ENCODE measurements around the gene NINJ2. TPM values are rescaled to one million over a fixed set of nuclear protein-coding genes. Genes with fewer than 3 reads are reported as not detected.

Gene NINJ2
- total and polyA plus RNA-seq, 10 donors = 6.6 to 18.8 (median 10.2) TPM

DNA sequence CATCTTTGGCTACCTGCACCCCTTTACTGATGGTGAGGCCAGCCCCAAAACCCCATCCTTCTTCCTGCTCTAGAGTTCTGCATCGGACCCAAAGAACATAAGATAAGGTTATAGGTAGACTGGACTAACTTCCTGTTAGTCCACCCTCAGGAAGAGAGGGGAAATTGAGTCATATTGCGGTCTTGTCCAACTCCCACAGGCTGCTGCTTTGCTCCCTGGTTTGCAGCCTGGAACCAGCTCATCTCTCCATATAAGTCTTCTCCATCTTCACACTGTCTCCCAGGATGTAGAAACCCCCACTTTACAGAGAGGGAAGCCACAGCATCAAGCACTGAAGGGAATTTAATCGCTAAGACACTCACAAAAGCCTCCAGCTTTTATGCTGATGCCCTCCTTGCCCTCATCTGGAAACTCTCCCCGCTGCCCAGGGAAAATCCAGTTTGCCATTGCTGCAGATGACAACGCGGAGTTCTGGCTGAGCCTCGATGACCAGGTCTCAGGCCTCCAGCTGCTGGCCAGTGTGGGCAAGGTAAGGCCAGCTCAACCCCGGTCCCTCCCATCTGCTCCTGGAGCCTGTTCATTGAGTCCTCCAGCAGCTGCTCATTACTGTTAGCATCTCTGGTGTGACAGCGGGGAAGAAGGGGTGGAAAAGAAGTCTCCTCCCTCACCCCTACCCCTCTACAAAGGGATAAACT lies 118.2 kb downstream of the NINJ2 start:
- H3K36me3 ChIP-seq = no peaks in the 10 kb centered on the region
- WGBS, 5 donors = 67 to 71% (median 71%) methylated on average over 7 to 9 of the region's 9 CpGs
- no peak for TF ChIP-seq POLR2AphosphoS5 (IDR thresholded peaks at IDR 0.05)
- TF ChIP-seq POLR2A (IDR thresholded peaks at IDR 0.05) = no peak
- TF ChIP-seq, protein P1, sequence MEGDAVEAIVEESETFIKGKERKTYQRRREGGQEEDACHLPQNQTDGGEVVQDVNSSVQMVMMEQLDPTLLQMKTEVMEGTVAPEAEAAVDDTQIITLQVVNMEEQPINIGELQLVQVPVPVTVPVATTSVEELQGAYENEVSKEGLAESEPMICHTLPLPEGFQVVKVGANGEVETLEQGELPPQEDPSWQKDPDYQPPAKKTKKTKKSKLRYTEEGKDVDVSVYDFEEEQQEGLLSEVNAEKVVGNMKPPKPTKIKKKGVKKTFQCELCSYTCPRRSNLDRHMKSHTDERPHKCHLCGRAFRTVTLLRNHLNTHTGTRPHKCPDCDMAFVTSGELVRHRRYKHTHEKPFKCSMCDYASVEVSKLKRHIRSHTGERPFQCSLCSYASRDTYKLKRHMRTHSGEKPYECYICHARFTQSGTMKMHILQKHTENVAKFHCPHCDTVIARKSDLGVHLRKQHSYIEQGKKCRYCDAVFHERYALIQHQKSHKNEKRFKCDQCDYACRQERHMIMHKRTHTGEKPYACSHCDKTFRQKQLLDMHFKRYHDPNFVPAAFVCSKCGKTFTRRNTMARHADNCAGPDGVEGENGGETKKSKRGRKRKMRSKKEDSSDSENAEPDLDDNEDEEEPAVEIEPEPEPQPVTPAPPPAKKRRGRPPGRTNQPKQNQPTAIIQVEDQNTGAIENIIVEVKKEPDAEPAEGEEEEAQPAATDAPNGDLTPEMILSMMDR (IDR thresholded peaks at IDR 0.05 in 8 of 11, conservative IDR thresholded peaks at IDR 0.05 in 3 of 11) = no peak
- H3K4me1 ChIP-seq = peaks cover 6 to 26% (median 16%) of the 10 kb centered on the region in 6 donors
- no peaks in the 10 kb centered on the region for H3K9me3 ChIP-seq
- H3K4me3 ChIP-seq = no peak overlapping the region
- no peak overlapping the region for H3K27ac ChIP-seq
- H3K27me3 ChIP-seq (replicated peaks in 1 of 7) = peaks cover 0 to 62% (median 13%) of the 10 kb centered on the region in 7 donors
- peak; percentile 52 for DNase-seq
- intact Hi-C loops (cut with DNase I; ENCODE audit: low total_unique reads) = loop anchor here (5.0 kb wide), 1 partner anchor 88 kb away; the partner anchor contains the start of gene B4GALNT3

DNA sequence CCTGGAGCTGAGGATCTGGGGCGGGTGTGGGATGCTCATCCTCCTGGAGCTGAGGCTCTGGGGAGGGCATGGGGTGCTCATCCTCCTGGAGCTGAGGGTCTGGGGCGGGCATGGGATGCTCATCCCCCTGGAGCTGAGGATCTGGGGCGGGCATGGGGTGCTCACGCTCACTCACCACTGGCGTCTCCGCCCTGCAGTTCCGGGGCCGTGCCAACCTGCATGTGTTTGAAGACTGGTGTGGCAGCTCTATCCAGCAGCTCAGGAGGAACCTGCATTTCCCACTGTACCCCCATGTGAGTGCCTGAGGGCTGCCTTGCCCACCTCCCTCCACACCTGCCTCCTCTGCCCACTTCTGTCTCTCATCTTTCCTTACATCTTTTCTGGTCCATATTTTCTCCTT lies 119.1 kb downstream of the NINJ2 start:
- Histone ChIP-seq H3K4me3 (no peak overlapping the region), H3K27me3 (replicated peaks in 1 of 7) (peaks cover 0 to 55% (median 13%) of the 10 kb centered on the region in 7 donors), H3K4me1 (peaks cover 7 to 36% (median 21%) of the 10 kb centered on the region in 6 donors), H3K36me3 (no peaks in the 10 kb centered on the region), H3K27ac (no peak overlapping the region), H3K9me3 (no peaks in the 10 kb centered on the region)
- intact Hi-C loops (cut with DNase I; ENCODE audit: low total_unique reads) = no loop called here
- peak; percentile 38 for DNase-seq
- TF ChIP-seq, protein P1 (IDR thresholded peaks at IDR 0.05 in 8 of 11, conservative IDR thresholded peaks at IDR 0.05 in 3 of 11) = no peak
- TF ChIP-seq POLR2A (IDR thresholded peaks at IDR 0.05) = no peak
- no peak for TF ChIP-seq POLR2AphosphoS5 (IDR thresholded peaks at IDR 0.05)
- WGBS, 5 donors = 83 to 96% (median 89%) methylated on average over 7 to 8 of the region's 8 CpGs

DNA sequence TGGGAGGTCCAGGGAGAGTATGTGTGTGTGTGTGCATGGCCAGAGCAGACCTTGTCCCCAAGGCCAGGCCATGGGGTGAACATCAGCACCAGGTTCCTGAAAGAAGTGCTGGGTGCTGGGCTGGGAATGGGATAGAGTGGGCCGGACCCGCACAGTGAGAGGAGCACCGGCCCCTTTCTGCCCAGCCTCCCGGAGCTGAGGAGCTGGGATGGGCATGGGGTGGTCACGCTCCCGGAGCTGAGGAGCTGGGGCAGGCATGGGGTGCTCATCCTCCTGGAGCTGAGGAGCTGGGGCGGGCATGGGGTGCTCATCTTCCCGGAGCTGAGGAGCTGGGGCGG lies 120.2 kb downstream of the NINJ2 start:
- intact Hi-C loops (cut with DNase I; ENCODE audit: low total_unique reads) = no loop called here
- 79 to 100% (median 89%) methylated on average over 2 to 9 of the region's 9 CpGs for WGBS, 5 donors
- no peak overlapping the region for H3K27ac ChIP-seq
- H3K27me3 ChIP-seq (replicated peaks in 1 of 7) = peaks cover 0 to 50% (median 13%) of the 10 kb centered on the region in 7 donors
- TF ChIP-seq, protein P1 (IDR thresholded peaks at IDR 0.05 in 8 of 11, conservative IDR thresholded peaks at IDR 0.05 in 3 of 11) = no peak
- no peak for TF ChIP-seq POLR2AphosphoS5 (IDR thresholded peaks at IDR 0.05)
- no peak for TF ChIP-seq POLR2A (IDR thresholded peaks at IDR 0.05)
- DNase-seq = peak; percentile 44
- H3K4me1 ChIP-seq = peaks cover 16 to 47% (median 31%) of the 10 kb centered on the region in 6 donors
- no peaks in the 10 kb centered on the region for H3K36me3 ChIP-seq
- no peaks in the 10 kb centered on the region for H3K9me3 ChIP-seq
- no peak overlapping the region for H3K4me3 ChIP-seq

DNA sequence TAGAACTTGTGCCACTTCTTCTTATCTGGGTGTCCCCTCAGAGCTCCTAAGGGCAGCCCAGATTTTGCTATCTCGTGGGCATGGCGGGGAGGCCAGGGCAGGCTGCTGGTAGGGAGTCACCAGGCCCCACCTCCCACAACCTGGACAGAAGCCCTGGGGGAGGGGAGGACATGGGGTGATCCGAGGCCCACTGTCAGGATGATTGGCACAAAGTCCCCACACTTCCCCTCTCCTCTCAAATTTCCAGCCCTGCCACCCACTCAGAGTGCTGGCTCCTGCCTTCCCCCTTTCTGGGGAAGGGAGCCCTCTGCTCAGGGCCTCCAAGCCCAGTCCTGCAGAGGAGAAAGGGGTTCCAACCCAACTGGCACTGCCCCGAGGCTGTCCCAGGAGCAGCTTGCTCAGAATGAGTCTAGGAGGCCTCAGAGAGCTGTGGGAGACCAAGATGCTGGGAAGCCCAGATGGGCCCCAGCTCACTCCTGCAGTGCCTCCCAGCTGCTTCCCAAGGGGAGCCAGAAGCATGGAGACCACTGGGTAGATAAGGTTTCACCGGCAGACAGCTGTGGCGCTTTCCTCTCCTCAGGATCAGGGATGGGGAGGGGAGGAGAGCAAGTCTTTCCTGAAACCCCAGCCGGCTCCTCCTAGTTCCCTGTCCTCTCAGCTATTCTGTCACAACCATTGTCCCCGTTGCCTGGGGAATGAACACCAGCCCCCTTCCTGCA lies 120.7 kb downstream of the NINJ2 start:
- H3K4me1 ChIP-seq = peaks cover 17 to 49% (median 33%) of the 10 kb centered on the region in 6 donors
- WGBS, 5 donors = 61 to 79% (median 68%) methylated on average over 6 to 8 of the region's 8 CpGs
- H3K27ac ChIP-seq = no peak overlapping the region
- H3K4me3 ChIP-seq = no peak overlapping the region
- no peaks in the 10 kb centered on the region for H3K36me3 ChIP-seq
- DNase-seq = peak; percentile 56
- TF ChIP-seq POLR2AphosphoS5 (IDR thresholded peaks at IDR 0.05) (no peak), POLR2A (IDR thresholded peaks at IDR 0.05) (no peak)
- TF ChIP-seq, protein P1 (IDR thresholded peaks at IDR 0.05 in 8 of 11, conservative IDR thresholded peaks at IDR 0.05 in 3 of 11) = no peak
- no peaks in the 10 kb centered on the region for H3K9me3 ChIP-seq
- intact Hi-C loops (cut with DNase I; ENCODE audit: low total_unique reads) = no loop called here
- peaks cover 0 to 45% (median 13%) of the 10 kb centered on the region in 7 donors for H3K27me3 ChIP-seq (replicated peaks in 1 of 7)
